NCI-H2107 treated with DMSO at 0.1 percent for 48 hours (cell line): ENCODE results near the gene ADGRV1.
"Not testable (repeated sequence)": the region's sequence is repeated elsewhere in the genome, so short reads cannot be mapped to it uniquely, and the experiment has no call there.

ENCODE experiments used
- DNase-seq: peaks from one replicate; lab custom pipeline; 2025; ENCODE audit not compliant: unreplicated experiment; lab: John Stamatoyannopoulos, UW

ADGRV1 gene

DNA sequence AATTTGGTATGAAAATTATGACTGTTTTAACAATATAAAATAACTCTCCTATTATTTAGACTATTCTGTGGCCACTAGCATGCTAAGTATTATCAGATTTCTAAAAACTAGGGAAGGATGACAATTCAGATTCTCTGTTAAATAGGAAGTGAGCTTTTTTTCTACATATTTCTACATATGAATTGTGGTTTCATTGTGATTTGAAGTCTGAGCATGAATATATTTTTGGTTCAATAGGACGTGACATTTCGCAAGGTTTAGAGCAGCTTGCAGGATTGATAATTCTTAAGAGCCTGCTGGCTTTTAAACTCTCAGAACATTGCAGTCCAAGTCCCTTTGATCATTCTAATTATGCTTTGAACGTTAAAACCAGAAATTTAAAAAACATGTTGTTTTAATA is 82.9 kb downstream of the ADGRV1 start:
- DNase-seq: no peak

DNA sequence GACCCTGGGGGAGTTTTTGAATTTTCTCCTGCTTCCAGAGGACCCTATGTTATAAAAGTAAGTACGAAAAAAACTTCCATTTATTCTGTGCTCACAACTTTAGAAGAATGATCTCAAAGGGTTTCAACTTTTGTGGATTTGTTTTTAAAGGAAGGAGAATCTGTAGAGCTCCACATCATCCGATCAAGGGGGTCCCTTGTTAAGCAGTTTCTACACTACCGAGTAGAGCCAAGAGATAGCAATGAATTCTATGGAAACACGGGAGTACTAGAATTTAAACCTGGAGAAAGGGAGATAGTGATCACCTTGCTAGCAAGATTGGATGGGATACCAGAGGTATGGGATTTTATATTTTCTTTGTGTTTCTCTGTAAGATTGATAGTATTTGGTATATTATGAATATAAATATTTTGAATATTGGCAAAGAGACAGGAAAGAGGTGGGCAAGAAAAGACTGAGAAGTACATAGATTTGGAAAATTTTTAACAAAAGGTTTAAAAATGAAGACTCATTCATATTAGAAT is 84.2 kb downstream of the ADGRV1 start:
- no peak for DNase-seq

DNA sequence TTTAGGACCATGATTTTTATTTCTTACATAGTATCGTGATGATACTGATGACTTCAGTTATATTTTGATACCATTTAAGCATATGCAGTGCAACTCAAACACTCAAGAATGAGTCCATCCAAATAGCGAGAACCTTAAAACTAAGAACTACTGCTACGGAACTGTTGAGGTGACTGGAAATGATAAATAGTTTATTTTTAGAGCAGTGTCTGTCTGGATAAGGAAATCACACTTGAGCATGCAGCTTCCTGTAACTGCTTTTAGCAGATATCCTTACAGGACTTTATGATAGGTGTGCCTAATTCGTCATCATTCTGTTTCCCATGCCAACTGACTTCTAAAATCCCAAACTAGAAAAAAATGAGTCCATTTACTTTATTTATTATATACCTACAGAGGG is 85.5 kb downstream of the ADGRV1 start:
- no peak for DNase-seq

DNA sequence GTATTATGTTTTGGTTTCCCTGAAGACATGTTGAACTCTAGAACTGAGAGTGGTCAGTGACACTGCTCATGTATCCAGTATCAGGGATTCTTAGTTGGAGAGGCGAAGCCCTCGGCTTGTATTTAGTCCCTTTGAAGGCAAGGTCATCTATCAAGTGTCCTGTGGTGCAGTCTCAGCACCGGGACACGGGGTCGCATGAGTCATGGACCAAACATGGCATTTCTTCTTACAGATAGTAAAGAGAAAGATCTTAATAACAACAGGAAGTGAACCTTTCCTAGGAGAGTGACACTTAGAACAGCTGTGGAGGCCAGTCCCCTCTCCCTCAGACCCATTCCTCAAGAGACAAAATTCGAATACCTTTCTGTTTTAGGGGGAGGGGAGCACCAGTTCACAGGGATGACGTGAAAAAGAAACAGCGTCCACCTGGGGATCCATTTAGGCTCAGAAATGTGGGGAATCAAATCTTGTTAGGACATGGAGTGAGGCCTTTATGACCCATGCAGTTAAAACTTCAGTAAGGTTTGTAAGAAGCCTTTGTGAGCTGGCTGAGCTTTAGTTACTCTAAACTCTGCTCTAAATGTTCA is 86.5 kb downstream of the ADGRV1 start:
- no peak for DNase-seq

DNA sequence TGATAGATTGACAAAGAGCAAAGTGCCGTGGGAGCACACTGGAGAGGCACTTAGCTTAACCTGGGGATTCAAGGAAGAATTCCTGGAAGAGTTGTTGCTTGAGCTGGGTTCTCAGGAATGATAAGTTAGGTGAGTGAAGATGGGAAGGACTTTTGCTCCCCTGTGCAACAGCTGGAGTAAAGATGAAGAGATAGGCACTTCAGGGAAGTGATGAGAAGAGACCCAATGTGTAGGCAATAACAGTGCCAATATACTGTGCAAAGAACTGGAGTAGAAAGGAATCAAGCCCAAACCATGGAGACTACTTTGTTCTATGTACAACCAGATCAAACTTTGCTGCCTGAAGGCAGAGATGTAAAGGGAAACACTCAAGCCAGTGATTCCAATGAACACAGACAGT is 92.2 kb downstream of the ADGRV1 start:
- no peak for DNase-seq

DNA sequence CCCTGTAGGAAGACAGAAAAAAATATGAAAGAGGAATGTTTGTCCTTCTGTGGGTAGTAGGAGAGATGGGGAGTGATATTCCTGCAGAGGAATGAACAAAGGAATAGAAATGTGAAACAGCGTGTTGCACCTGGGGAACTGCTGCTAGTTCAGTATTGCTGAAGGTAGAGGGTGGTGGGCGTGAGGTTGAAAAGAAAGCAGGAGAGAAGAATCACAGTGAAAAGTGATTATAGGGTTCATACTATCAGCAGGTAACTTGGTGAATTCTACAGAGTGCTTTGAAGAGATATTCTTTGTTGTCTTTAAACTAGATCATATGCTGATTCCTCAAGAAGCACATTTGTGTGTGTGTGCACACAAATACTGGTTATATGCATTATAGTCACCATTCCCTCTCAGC is 95.6 kb downstream of the ADGRV1 start:
- DNase-seq: no peak

DNA sequence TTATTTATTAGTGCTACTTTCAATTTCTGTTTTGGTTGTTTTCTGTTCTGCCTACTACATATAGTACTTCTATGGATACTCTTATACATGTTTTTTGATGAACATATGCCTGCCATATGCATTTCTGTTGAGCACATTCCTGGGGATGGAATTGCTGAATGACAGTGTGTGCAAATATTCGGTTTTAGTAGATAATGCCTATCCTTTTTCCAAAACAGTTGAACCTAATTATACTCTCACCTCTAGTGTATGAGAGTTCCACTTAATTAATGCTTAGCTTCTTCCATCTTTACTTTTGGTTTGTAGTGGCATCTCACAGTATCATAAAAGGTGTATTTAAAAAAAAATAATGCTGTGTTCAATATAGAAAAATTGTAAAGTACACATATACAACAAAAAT is 96.8 kb downstream of the ADGRV1 start:
- no peak for DNase-seq

DNA sequence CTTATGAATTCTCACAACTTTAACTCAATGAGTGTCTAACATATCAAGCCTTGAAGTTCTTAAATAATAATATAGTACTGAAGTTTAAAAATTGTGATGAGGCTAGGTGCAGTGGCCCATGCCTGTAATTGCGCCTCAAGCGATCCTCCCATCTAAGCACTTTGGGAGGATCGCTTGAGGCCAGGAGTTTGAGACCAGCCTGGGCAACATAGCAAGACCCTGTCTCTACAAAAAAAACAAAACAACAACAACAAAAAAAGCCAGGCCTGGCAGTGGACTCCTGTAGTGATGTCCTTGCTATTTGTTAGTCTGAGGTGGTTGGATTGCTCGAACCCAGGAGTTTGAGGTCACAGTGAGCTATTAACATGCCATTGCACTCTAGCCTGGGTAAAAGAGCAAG is 98.4 kb downstream of the ADGRV1 start:
- no peak for DNase-seq

DNA sequence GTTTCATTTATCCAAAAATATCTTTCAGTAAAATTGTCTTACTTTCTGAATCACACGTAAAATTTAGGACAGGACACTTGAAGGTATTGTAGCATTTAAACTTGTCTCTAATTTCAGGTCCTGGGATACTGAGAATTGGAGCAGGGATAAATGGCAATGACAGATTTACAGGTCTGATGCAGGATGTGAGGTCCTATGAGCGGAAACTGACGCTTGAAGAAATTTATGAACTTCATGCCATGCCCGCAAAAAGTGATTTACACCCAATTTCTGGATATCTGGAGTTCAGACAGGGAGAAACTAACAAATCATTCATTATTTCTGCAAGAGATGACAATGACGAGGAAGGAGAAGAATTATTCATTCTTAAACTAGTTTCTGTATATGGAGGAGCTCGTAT is 99.2 kb downstream of the ADGRV1 start:
- no peak for DNase-seq

DNA sequence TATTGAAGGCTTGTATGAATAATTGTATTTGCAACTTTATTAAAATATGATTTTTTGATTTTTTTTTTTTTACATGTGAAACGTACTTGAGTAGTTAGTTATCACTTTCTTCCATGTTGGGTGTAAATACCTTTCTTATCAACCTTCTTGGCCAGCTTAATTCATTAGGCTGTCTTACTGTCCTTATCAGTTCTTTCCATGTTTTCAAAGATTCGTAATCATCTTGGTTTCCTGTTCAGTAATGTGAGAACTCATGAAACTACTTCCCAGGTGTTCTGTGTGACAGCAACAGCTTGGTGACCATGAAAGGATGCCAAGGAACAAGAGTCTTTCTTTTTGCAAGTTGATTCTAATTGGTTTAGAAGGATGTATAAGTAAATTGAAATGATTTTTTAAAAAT is 100.0 kb downstream of the ADGRV1 start:
- no peak for DNase-seq

DNA sequence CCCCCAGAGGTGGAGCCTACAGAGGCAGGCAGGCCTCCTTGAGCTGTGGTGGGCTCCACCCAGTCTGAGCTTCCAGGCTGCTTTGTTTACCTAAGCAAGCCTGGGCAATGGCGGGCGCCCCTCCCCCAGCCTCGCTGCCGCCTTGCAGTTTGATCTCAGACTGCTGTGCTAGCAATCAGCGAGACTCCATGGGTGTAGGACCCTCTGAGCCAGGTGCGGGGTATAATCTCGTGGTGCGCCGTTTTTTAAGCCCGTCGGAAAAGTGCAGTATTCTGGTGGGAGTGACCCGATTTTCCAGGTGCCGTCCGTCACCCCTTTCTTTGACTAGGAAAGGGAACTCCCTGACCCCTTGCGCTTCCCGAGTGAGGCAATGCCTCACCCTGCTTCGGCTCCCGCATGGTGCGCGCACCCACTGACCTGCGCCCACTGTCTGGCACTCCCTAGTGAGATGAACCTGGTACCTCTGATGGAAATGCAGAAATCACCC is 109.5 kb downstream of the ADGRV1 start:
- DNase-seq: not testable (repeated sequence)

DNA sequence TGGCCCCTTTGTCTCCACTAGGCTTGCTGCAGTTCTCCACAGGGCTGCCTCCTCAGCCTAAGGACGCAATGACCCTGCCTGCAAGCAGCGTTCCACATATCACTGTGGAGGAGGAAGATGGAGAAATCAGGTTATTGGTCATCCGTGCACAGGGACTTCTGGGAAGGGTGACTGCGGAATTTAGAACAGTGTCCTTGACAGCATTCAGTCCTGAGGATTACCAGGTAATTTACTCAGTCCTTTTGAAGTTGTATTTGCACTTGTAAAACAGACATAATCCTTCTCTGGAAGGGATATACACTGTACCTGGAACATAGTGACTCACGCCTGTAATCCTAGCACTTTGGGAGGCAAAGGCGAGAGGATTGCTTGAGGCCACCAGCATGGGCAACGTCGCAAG is 116.6 kb downstream of the ADGRV1 start:
- DNase-seq: no peak

DNA sequence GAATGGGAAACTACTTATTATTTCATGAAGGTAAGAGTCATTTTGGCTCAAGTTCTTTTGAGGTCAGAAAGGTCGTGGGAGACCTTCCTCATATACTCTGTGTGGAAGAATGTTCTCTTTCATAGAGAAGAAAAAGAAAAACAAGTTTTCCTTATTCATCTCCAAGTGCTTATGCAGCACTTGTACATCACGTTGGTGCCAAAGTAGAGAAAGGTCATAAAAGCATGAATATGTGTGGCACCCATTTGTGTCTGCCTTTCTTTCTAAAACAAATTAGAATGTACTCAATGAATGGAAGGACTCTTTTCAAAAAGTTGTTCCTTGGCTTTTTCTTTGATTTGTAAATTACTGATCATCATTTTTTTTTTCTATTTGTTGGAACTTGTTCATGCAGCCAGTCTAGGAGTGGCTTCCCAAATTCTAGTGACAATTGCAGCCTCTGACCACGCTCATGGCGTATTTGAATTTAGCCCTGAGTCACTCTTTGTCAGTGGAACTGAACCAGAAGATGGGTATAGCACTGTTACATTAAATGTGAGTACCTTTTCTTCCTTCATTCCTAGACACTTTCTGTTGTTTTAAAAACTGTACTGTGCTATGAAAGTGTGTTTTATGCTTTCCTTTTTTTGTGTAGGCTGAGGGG is 122.4 kb downstream of the ADGRV1 start:
- no peak for DNase-seq

DNA sequence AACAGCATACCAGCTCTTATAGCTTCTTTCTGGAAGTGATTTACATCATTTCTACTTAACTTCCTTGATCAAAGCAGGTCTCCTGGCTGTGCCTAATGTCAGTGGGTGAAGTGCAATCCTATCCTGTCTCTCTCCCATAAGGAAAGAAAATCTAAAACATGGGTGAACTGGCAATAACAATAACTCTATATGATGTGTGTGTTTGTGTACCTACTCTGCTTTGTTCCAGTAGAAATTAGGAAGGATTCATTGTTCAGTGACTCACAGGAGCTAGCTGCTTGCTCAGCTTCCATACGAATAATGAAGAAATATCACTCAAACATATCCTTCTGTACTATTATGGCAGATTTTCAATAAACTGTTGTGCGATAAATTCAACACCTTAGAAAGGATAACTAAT is 123.7 kb downstream of the ADGRV1 start:
- DNase-seq: no peak

DNA sequence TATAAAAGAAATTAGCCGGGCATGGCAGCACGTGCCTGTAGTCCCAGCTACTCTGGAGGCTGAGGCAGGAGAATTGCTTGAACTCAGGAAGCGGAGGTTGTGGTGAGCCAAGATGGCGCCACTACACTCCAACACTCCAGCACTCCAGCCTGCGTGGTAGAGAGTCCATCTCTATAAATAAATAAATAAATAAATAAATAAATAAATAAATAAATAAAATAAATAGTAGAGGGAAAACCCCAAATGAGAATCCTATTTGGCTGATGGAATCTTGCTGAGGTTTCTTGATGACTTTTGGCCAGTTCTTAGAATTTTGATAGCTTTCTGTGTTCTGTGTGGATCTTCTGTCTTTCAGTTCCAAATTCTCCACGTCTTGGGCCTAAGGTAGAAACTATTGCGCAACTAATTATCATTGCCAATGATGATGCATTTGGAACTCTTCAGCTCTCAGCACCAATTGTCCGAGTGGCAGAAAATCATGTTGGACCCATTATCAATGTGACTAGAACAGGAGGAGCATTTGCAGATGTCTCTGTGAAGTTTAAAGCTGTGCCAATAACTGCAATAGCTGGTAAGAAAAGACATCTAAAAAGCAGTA is 126.9 kb downstream of the ADGRV1 start:
- DNase-seq: no peak

DNA sequence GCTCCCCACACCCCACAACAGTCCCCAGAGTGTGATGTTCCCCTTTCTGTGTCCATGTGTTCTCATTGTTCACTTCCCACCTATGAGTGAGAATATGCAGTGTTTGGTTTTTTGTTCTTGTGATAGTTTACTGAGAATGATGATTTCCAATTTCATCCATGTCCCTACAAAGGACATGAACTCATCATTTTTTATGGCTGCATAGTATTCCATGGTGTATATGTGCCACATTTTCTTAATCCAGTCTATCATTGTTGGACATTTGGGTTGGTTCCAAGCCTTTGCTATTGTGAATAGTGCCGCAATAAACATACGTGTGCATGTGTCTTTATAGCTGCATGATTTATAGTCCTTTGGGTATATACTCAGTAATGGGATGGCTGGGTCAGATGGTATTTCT is 127.8 kb downstream of the ADGRV1 start:
- DNase-seq: not testable (repeated sequence)

DNA sequence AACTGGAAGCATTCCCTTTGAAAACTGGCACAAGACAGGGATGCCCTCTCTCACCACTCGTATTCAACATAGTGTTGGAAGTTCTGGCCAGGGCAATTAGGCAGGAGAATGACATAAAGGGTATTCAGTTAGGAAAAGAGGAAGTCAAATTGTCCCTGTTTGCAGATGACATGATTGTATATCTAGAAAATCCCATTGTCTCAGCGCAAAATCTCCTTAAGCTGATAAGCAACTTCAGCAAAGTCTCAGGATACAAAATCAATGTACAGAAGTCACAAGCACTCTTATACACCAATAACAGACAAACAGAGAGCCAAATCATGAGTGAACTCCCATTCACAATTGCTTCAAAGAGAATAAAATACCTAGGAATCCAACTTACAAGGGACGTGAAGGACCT is 128.9 kb downstream of the ADGRV1 start:
- not testable (repeated sequence) for DNase-seq

DNA sequence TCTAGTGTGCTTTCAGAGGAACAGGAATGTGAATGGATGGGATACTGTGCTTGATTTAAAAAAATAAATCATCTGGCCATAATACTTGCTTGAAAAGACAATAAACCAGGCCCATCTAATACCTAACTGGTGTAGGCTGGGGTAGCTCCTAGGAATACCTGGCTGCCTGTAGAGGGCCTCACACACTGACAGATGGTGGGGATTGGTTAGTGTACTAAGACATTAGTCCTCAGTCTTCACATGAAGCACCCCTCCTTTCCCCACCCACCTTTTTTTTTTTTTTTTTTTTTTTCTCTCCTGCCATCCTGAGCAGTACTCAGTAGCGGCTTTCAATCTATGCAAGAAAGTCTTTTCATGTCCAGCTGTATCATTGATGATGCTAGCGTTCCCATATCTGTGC is 130.5 kb downstream of the ADGRV1 start:
- DNase-seq: no peak

DNA sequence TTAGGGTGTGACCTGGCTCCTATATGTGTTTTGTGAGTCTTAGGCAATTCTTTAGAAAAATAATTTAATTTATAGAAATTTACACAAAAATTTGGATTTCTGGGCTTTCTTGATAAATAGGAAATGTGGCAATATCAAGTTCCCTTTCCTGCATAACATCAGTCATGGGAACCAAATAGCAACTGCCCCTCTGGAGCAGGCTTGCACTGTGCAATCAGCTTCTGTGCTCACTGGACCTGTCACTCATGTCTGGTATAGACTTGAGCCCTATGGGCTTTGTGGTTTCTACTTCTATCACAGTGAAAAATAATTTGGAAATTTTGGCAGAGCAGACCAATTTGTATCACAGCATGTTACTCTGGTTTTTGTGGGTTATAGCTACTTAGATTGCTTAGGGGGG is 131.7 kb downstream of the ADGRV1 start:
- no peak for DNase-seq

DNA sequence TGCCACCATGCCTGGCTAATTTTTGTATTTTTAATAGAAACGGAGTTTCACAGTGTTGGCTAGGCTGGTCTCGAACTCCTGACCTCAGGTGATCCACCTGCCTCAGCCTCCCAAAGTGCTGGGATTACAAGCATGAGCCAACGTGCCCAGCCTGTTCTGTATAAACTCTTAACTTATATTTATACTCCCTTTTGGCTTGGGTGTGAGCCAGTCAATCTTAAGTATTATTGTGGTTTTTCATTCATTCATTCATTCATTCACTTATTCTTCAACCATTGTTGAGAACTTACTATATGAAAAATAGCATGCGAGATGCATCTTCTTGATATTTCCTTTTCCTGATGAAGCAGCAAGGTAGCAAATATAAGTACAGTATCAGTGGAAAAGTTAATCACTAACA is 132.9 kb downstream of the ADGRV1 start:
- no peak for DNase-seq

DNA sequence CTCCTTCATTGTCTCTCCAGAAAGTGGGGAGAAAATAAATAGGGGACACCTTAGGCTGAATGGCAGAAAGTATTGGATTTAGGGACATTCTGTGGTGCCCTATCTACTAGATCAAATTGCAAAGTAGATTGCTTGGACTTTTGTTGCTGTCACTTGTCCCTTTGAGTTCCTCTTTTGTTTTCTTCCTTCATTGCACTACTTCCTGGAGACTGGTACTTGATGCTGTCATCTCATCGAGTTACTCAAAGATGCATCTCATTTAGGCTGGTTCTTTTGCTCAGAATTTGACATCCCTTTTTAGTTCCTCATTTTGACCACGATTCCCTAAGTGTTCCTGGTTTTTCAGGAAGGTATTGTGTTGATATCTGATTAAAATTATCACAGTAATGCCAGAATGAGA is 137.6 kb downstream of the ADGRV1 start:
- no peak for DNase-seq

DNA sequence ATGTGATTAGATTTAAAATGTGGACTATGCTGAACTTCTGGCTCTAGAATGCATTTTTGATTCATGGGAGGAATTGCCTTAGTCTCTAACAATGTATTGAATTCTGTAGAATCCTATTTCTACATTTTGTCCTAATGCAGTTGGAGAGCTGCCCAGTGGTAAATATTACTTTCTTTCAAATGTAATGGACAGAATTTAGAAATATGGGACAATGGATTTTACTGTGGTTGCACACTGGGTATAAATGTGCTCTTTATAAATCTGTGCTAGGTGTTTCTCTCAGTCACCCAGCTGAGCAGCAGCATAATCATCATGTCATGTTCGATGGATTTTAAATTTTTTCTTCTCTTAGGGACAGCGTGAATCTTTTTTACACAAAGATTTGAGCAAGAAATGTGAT is 141.7 kb downstream of the ADGRV1 start:
- DNase-seq: no peak

DNA sequence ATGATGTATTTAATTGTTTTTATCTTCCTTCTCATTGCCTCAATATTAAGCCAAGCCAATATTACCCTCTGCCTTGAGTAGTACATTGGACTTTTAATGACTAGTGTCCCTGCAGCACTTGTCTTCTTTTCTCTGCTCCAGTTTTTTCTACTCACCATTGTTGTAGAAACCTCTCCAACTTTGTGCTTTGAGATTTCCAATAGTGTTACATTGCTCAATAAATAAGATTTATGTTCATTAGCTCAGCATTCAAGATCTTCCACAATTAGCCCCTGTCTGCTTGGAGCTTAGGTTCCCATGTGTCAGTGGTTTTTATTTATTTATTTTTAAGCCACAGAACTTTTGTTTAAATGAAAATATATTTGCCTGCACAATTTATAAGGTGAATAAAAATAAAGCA is 145.3 kb downstream of the ADGRV1 start:
- no peak for DNase-seq
